Activated CD8-positive, alpha-beta memory T cell treated with anti-CD3 and anti-CD28 coated beads, Interleukin-2, amount 10 ng/mL, durations not matched to agents 7 days and 5 days (primary cell): ENCODE results near the gene ZNF532. TPM values are rescaled to one million over a fixed set of nuclear protein-coding genes. Genes with fewer than 3 reads are reported as not detected.

Source experiments
- ATAC-seq: fragments of 150-1000 bp; cut with Tn5 transposase; one replicate; pipeline ENCODE4 v1.10.0; 2021; ENCODE audit warnings: moderate library complexity
- CTCF ChIA-PET: fragments of 350-600 bp; sonication (Branson Sonifier 250); formaldehyde crosslinking; loops from one replicate; lab custom pipeline; 2021; ENCODE audit warnings: antibody characterized with exemption; lab: Charles Lee
- DNase-seq: peaks from one replicate; pipeline ENCODE4 v3.0.0-alpha.2; 2020
- H3K27ac Mint-ChIP-seq: one replicate; pipeline ENCODE4 v1.8.0; 2021; ENCODE audit warnings: mild to moderate bottlenecking, mixed read lengths
- H3K27me3 Mint-ChIP-seq: one replicate; pipeline ENCODE4 v1.8.0; 2021; ENCODE audit warnings: mixed read lengths
- H3K36me3 Mint-ChIP-seq: one replicate; pipeline ENCODE4 v1.8.0; 2021; ENCODE audit warnings: mild to moderate bottlenecking, mixed read lengths
- H3K4me1 Mint-ChIP-seq: one replicate; pipeline ENCODE4 v1.8.0; 2021; ENCODE audit warnings: mixed read lengths
- H3K4me3 Mint-ChIP-seq: one replicate; pipeline ENCODE4 v1.8.0; 2021; ENCODE audit warnings: mild to moderate bottlenecking, moderate library complexity, mixed read lengths
- H3K9me3 Mint-ChIP-seq: one replicate; pipeline ENCODE4 v1.8.0; 2022; ENCODE audit warnings: low read depth, mixed read lengths
- total RNA-seq, 2 experiments: library from RNA; stranded (reverse); gene quantifications; one replicate each; pipeline ENCODE4 v1.2.3, GENCODE V29; 2021

Gene ZNF532
- total RNA-seq, 2 experiments from 2014 or later, result 2.4 to 3.5 TPM

- Mint-ChIP-seq H3K4me1 (no peaks in the 10 kb centered on the region), H3K9me3 (no peaks in the 10 kb centered on the region), H3K27ac (no peak overlapping the region), H3K36me3 (no peaks in the 10 kb centered on the region), H3K4me3 (no peak overlapping the region), H3K27me3 (peaks cover 31% of the 10 kb centered on the region)
- ATAC-seq (no peak), DNase-seq (no peak)
- CTCF ChIA-PET, result no interaction called here
Observed at GRCh38 chr18:58856881-58857280, 7.8 kb upstream of the ZNF532 start.

DNA sequence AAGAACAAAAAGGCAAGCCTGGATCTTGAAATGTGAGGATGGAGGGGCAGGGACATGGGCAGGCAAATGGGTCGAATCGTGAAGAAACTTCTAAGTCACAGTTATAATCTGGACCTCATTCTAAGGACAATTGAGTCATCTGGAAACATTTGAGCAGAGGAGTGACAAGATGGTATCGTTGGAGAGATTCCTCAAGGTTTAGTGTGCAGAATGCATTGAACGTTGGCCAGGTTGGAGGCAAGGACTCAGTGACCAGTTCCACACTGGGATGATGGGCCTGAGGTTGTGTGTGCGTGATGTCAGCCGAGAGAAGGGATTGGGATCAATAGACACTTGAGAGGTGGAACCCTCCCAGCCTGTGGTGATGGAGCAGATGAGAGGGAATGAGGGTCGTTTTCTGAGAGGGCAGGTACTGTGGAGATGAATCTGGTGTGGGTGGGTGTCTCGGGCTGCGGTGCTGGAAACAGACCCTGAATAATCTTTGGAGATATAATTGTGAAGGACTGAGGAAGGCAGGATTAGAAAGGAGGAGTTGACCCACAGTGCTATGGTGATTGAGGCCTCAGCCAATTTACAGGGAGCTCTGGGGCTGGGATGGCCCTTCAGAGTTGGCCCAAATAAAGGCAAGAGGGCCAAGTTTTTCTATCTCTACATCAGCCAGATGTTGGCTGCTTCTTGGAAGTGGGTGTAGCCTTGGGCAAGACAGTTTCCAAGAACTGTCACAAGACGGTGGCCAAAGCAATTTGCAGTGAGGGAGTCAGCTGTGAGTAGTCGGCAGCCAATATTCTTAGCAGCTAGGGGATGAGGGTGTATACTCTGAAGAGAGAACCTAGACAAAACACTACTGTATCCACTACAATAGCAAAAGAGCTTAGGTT lies 5.8 kb upstream of the ZNF532 start:
- ATAC-seq (no peak), DNase-seq (no peak)
- Mint-ChIP-seq H3K27ac (no peak overlapping the region), H3K27me3 (peaks cover 37% of the 10 kb centered on the region), H3K4me1 (peaks cover 4% of the 10 kb centered on the region), H3K9me3 (no peaks in the 10 kb centered on the region), H3K36me3 (no peaks in the 10 kb centered on the region), H3K4me3 (no peak overlapping the region)
- CTCF ChIA-PET, result no interaction called here

- ATAC-seq, result no peak
- Mint-ChIP-seq H3K36me3 (no peaks in the 10 kb centered on the region), H3K27me3 (peaks cover 45% of the 10 kb centered on the region), H3K9me3 (no peaks in the 10 kb centered on the region), H3K4me3 (no peak overlapping the region), H3K4me1 (peaks cover 4% of the 10 kb centered on the region), H3K27ac (no peak overlapping the region)
- CTCF ChIA-PET, result no interaction called here
- no peak for DNase-seq
Observed at GRCh38 chr18:58859907-58860306, 4.8 kb upstream of the ZNF532 start.

GRCh38 chr18:58860747-58861231 lies 3.9 kb upstream of the ZNF532 start:
- Mint-ChIP-seq H3K27ac (no peak overlapping the region), H3K4me3 (no peak overlapping the region), H3K4me1 (peaks cover 4% of the 10 kb centered on the region), H3K36me3 (no peaks in the 10 kb centered on the region), H3K9me3 (no peaks in the 10 kb centered on the region), H3K27me3 (peaks cover 54% of the 10 kb centered on the region)
- ATAC-seq (no peak), DNase-seq (no peak)
- CTCF ChIA-PET, result no interaction called here

DNA sequence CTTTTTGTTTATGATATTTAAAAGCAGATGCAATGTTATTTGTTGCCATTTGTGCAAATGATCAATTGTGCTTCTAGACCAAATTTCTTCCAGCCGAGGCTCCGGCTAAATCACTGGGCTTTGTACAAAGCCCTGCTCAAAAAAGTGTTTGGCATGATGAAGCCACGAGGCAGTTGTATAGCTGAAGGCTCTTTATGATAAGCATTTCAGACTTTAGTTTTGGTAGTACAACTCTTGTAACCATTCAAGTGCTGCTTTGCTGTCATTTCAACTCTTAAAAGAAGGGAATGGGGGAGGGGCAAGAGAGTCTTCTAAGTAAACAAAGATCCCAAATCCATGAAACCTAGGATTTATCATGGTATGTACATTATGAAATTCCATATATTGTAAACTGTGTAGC lies 3.3 kb upstream of the ZNF532 start:
- Mint-ChIP-seq H3K27ac (no peak overlapping the region), H3K4me3 (no peak overlapping the region), H3K36me3 (no peaks in the 10 kb centered on the region), H3K27me3 (peaks cover 59% of the 10 kb centered on the region), H3K9me3 (no peaks in the 10 kb centered on the region), H3K4me1 (peaks cover 4% of the 10 kb centered on the region)
- DNase-seq (no peak), ATAC-seq (no peak)
- CTCF ChIA-PET, result no interaction called here

DNA sequence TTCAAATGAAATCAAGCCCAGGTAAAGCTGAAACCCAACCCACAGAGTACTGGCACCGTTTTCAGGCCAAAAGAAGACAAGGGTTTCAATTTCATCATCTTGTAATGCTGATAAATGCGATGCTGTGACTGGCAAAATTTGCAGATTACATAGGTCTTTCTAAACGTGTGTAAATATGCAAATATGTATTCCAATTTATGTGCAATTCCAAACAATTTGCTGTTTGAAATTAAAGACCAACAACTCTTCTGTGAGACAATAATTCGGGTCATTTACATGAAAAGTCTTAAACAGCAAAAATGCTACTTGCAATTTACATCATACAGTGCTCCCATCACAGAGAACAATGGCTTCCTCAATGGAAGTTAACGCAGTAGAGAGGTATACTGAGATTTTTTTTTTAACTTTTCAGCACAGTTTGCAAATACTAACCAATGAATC lies 2.8 kb upstream of the ZNF532 start:
- no peak overlapping the region for H3K4me3 Mint-ChIP-seq
- no peak overlapping the region for H3K27ac Mint-ChIP-seq
- peaks cover 64% of the 10 kb centered on the region for H3K27me3 Mint-ChIP-seq
- H3K9me3 Mint-ChIP-seq, result no peaks in the 10 kb centered on the region
- ATAC-seq, result no peak
- no peak for DNase-seq
- CTCF ChIA-PET, result no interaction called here
- peaks cover 4% of the 10 kb centered on the region for H3K4me1 Mint-ChIP-seq
- H3K36me3 Mint-ChIP-seq, result no peaks in the 10 kb centered on the region

DNA sequence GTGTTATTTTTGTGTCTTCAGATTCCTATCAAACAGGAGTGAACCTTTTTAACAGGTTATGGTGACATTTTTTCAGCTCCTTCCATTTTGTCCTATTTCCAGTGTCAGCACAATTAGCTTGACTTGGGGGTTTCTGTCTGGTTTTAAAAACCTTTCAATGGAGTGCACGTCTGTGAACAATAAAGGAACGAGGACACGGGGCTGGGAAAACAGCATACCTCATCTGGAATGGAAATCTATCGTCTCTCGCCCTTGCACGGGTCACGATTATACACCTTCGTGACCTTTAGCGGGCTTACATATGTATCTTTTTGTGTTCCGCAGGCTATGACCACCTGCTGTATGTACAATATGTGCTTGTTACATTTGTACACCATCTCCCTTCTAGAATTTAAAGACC lies 2.3 kb upstream of the ZNF532 start:
- Mint-ChIP-seq H3K9me3 (no peaks in the 10 kb centered on the region), H3K4me3 (peak overlapping the region; percentile 59), H3K27ac (peak overlapping the region; percentile 72), H3K27me3 (peaks cover 64% of the 10 kb centered on the region), H3K36me3 (no peaks in the 10 kb centered on the region), H3K4me1 (peaks cover 4% of the 10 kb centered on the region)
- DNase-seq (no peak), ATAC-seq (no peak)
- CTCF ChIA-PET, result no interaction called here

DNA sequence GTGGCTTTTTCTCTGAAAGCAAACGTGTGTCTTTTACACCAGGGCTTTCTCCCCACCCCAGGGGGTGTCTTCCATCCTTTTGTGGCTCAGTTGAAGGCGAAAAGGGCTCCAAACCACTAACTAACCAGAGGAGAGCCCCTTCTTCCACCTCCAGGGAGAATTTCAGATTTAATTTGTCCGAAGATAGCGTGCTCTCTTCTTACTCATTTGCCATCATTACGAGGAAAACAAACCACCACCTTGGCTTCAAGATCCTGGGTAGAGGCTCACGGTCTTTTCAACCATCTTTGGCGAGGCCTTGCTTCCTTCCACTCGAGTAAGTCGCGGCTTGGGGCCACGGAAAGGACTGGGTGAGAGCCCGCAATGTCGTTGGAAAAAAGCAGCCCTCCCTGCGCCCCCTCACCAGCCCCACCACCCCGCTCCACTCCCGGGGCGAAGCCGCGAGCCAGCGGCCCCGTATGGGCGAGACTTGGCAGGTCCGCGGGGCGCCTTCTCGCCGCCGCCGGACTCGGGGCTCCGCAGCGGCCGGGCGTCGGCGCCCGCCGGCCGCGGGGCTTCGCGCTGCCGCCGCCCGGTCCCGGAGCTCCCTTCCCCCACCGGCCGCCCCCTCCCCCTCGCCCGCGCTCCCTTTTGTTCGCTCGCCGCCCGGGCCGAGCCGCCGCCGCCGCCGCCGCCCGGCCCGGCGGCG lies 1.7 kb upstream of the ZNF532 start:
- peak; percentile 40 for ATAC-seq
- Mint-ChIP-seq H3K27me3 (peaks cover 68% of the 10 kb centered on the region), H3K9me3 (no peaks in the 10 kb centered on the region), H3K4me1 (peaks cover 4% of the 10 kb centered on the region), H3K27ac (peak overlapping the region; percentile 72), H3K36me3 (no peaks in the 10 kb centered on the region), H3K4me3 (peak overlapping the region; percentile 59)
- CTCF ChIA-PET, result no interaction called here
- DNase-seq, result no peak

GRCh38 chr18:58863539-58864145 lies 1.0 kb upstream of the ZNF532 start:
- H3K9me3 Mint-ChIP-seq, result no peaks in the 10 kb centered on the region
- H3K27ac Mint-ChIP-seq, result no peak overlapping the region
- DNase-seq, result no peak
- peaks cover 4% of the 10 kb centered on the region for H3K4me1 Mint-ChIP-seq
- no peak overlapping the region for H3K4me3 Mint-ChIP-seq
- CTCF ChIA-PET, result no interaction called here
- peaks cover 64% of the 10 kb centered on the region for H3K27me3 Mint-ChIP-seq
- H3K36me3 Mint-ChIP-seq, result no peaks in the 10 kb centered on the region
- peak; percentile 65 for ATAC-seq

DNA sequence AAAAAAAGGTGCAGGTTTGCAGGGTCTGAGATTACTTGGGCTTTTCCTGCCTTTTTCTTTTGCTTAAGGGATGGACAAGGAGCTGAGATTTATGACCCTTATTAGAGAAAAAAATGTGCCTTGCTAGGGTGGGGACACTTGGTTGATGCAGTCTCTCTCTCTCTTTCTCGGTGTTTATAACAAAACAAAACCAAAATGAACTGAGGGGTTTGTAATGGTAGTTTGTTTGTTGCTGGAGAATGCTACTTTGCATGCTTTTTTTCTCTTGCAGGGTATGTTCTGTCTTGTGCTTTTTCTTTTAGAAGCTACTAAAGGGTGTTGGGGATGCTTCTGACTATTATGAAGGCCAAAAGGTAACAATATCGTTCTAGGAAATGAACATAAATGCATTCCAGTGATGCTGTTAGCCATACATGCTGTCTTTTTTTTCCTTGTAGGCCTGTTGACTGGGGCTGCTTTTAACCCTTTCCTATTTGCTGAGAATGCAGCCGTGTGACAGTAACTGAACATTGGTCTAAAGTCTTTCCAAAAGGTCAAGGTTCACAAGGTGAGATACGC lies 435 bp downstream of the ZNF532 start:
- no peak for DNase-seq
- Mint-ChIP-seq H3K4me1 (peaks cover 4% of the 10 kb centered on the region), H3K4me3 (peak overlapping the region; percentile 15), H3K9me3 (no peaks in the 10 kb centered on the region), H3K27ac (no peak overlapping the region), H3K27me3 (peaks cover 59% of the 10 kb centered on the region), H3K36me3 (no peaks in the 10 kb centered on the region)
- no peak for ATAC-seq
- CTCF ChIA-PET, result no interaction called here

- CTCF ChIA-PET, result no interaction called here
- ATAC-seq (no peak), DNase-seq (no peak)
- no peak overlapping the region for H3K27ac Mint-ChIP-seq
- no peaks in the 10 kb centered on the region for H3K9me3 Mint-ChIP-seq
- peaks cover 61% of the 10 kb centered on the region for H3K27me3 Mint-ChIP-seq
- no peak overlapping the region for H3K4me3 Mint-ChIP-seq
- no peaks in the 10 kb centered on the region for H3K36me3 Mint-ChIP-seq
- peaks cover 4% of the 10 kb centered on the region for H3K4me1 Mint-ChIP-seq
Observed at GRCh38 chr18:58865701-58866065, 1.0 kb downstream of the ZNF532 start.

GRCh38 chr18:58866066-58866772 lies 1.5 kb downstream of the ZNF532 start:
- no peak overlapping the region for H3K27ac Mint-ChIP-seq
- CTCF ChIA-PET, result interaction anchor here (0.9 kb wide), 1 partner anchor 204 kb away, joined by 3 read pairs; no protein-coding TSS in a partner anchor
- H3K36me3 Mint-ChIP-seq, result no peaks in the 10 kb centered on the region
- no peaks in the 10 kb centered on the region for H3K9me3 Mint-ChIP-seq
- ATAC-seq (no peak), DNase-seq (no peak)
- peaks cover 4% of the 10 kb centered on the region for H3K4me1 Mint-ChIP-seq
- H3K27me3 Mint-ChIP-seq, result peaks cover 59% of the 10 kb centered on the region
- no peak overlapping the region for H3K4me3 Mint-ChIP-seq

DNA sequence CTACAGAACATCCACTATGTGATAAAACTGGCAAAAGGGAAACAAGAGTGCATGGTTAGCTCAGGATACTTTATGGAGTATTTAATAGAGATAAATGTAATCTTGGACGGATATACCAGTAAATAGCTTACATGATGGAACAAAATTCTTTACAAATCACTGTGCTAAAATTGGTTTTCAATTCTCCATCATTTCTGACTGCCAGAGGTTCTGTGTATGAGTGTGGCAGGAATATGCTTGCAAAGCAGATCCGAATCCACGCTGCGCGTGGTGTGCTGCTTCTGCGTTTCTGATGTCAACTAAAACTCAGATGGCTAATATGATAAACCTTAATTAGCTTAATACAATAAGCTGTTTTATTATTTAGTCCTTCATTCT lies 2.1 kb downstream of the ZNF532 start:
- Mint-ChIP-seq H3K4me3 (no peak overlapping the region), H3K36me3 (no peaks in the 10 kb centered on the region), H3K27ac (no peak overlapping the region), H3K27me3 (peaks cover 58% of the 10 kb centered on the region), H3K4me1 (peaks cover 4% of the 10 kb centered on the region), H3K9me3 (no peaks in the 10 kb centered on the region)
- DNase-seq (no peak), ATAC-seq (no peak)
- CTCF ChIA-PET, result interaction anchor here (0.9 kb wide), 1 partner anchor 204 kb away, joined by 3 read pairs; no protein-coding TSS in a partner anchor
